ENCODE data around the gene LTBP3.

- no peak for TF ChIP-seq CTCF (IDR thresholded peaks at IDR 0.05)
- no peak for TF ChIP-seq POLR2A (IDR thresholded peaks at IDR 0.05)
These were observed 21.1 kb upstream of the LTBP3 start for GRCh38 chr11:65579291-65579690.

Measured in adrenal gland (tissue), 5 donors.